Upper lobe of left lung (tissue), 4 donors: ENCODE measurements around the gene CALN1.

Experiments used
- CTCF ChIP-seq, 6 experiments: fragments of 450-650 bp in 4 of 6; fragments of 200-600 bp in 2 of 6; sonication (generic) in 2 of 6; IDR thresholded peaks; one replicate each; pipeline ENCODE4 v1.5.1; 2016 to 2019; ENCODE audit warnings: antibody characterized with exemption in 6 of 6
- POLR2A ChIP-seq, 4 donors: fragments of 450-650 bp; IDR thresholded peaks; one replicate each; pipeline ENCODE4 v1.5.1; 2016 to 2017; ENCODE audit warnings: antibody characterized with exemption in 4 of 4, mild to moderate bottlenecking in 2 of 4
- POLR2AphosphoS5 ChIP-seq, 2 donors: sonication (generic); formaldehyde crosslinking; IDR thresholded peaks; one replicate each; pipeline ENCODE4 v1.5.1; 2017; ENCODE audit warnings: antibody characterized with exemption in 2 of 2

- TF ChIP-seq CTCF (IDR thresholded peaks at IDR 0.05) (no peak), POLR2AphosphoS5 (IDR thresholded peaks at IDR 0.05) (no peak), POLR2A (IDR thresholded peaks at IDR 0.05) (no peak)
These were observed 305.7 kb downstream of the CALN1 start for GRCh38 chr7:72106405-72106804.
